ENCODE data around the gene MUC13. TPM values are rescaled to one million over a fixed set of nuclear protein-coding genes. Genes with fewer than 3 reads are reported as not detected.

MUC13 gene
- total RNA-seq, 2 experiments from 2014 or later = not detected

- DNase-seq (no peak), ATAC-seq (no peak)
- Mint-ChIP-seq H3K27ac (no peak overlapping the region), H3K4me3 (no peak overlapping the region), H3K36me3 (ENCODE audit: low read depth) (no peaks in the 10 kb centered on the region), H3K27me3 (ENCODE audit: low read depth) (peaks cover 22% of the 10 kb centered on the region), H3K4me1 (ENCODE audit: low read depth) (no peaks in the 10 kb centered on the region), H3K9me3 (ENCODE audit: insufficient read depth) (no peaks in the 10 kb centered on the region)
- ChIA-PET POLR2A (no interaction called here), CTCF (no interaction called here)
These were observed 7.2 kb upstream of the MUC13 start for GRCh38 chr3:124941771-124942170.

- H3K27me3 Mint-ChIP-seq (ENCODE audit: low read depth) = peaks cover 29% of the 10 kb centered on the region
- H3K9me3 Mint-ChIP-seq (ENCODE audit: insufficient read depth) = no peaks in the 10 kb centered on the region
- no peak overlapping the region for H3K4me3 Mint-ChIP-seq
- no peaks in the 10 kb centered on the region for H3K4me1 Mint-ChIP-seq (ENCODE audit: low read depth)
- ATAC-seq (no peak), DNase-seq (no peak)
- H3K36me3 Mint-ChIP-seq (ENCODE audit: low read depth) = no peaks in the 10 kb centered on the region
- no peak overlapping the region for H3K27ac Mint-ChIP-seq
- CTCF ChIA-PET = interaction anchor here (1.1 to 3.2 kb wide), 2 partner anchors 11 to 12 kb away, joined by 4 to 10 read pairs; no protein-coding TSS in a partner anchor
- POLR2A ChIA-PET = no interaction called here
These were observed 5.1 kb upstream of the MUC13 start for GRCh38 chr3:124939661-124940060.

GRCh38 chr3:124938896-124939295 is 4.3 kb upstream of the MUC13 start:
- Mint-ChIP-seq H3K36me3 (ENCODE audit: low read depth) (no peaks in the 10 kb centered on the region), H3K4me3 (no peak overlapping the region), H3K27ac (no peak overlapping the region), H3K27me3 (ENCODE audit: low read depth) (peaks cover 31% of the 10 kb centered on the region), H3K9me3 (ENCODE audit: insufficient read depth) (no peaks in the 10 kb centered on the region), H3K4me1 (ENCODE audit: low read depth) (no peaks in the 10 kb centered on the region)
- no peak for ATAC-seq
- ChIA-PET CTCF (interaction anchor here (1.1 to 3.2 kb wide), 2 partner anchors 10 to 11 kb away, joined by 4 to 10 read pairs; no protein-coding TSS in a partner anchor), POLR2A (no interaction called here)
- DNase-seq = no peak

GRCh38 chr3:124937049-124937448 is 2.5 kb upstream of the MUC13 start:
- Mint-ChIP-seq H3K36me3 (ENCODE audit: low read depth) (no peaks in the 10 kb centered on the region), H3K27me3 (ENCODE audit: low read depth) (peaks cover 39% of the 10 kb centered on the region), H3K4me1 (ENCODE audit: low read depth) (no peaks in the 10 kb centered on the region), H3K27ac (no peak overlapping the region), H3K9me3 (ENCODE audit: insufficient read depth) (no peaks in the 10 kb centered on the region), H3K4me3 (no peak overlapping the region)
- ChIA-PET POLR2A (no interaction called here), CTCF (interaction anchor here (3.1 kb wide), 1 partner anchor 648 kb away, joined by 9 read pairs; no protein-coding TSS in a partner anchor)
- DNase-seq (no peak), ATAC-seq (no peak)

- Mint-ChIP-seq H3K27me3 (ENCODE audit: low read depth) (peaks cover 39% of the 10 kb centered on the region), H3K4me1 (ENCODE audit: low read depth) (no peaks in the 10 kb centered on the region), H3K4me3 (no peak overlapping the region), H3K36me3 (ENCODE audit: low read depth) (no peaks in the 10 kb centered on the region), H3K9me3 (ENCODE audit: insufficient read depth) (no peaks in the 10 kb centered on the region), H3K27ac (no peak overlapping the region)
- DNase-seq (no peak), ATAC-seq (no peak)
- POLR2A ChIA-PET = interaction anchor here (0.6 kb wide), 1 partner anchor 73 kb away, joined by 4 read pairs; no protein-coding TSS in a partner anchor
- CTCF ChIA-PET = interaction anchor here (1.6 to 3.1 kb wide), 2 partner anchors 205 to 649 kb away, joined by 3 to 9 read pairs; no protein-coding TSS in a partner anchor
These were observed 1.4 kb upstream of the MUC13 start for GRCh38 chr3:124935794-124936542.

- Mint-ChIP-seq H3K27ac (no peak overlapping the region), H3K27me3 (ENCODE audit: low read depth) (peaks cover 44% of the 10 kb centered on the region), H3K9me3 (ENCODE audit: insufficient read depth) (no peaks in the 10 kb centered on the region), H3K36me3 (ENCODE audit: low read depth) (no peaks in the 10 kb centered on the region), H3K4me1 (ENCODE audit: low read depth) (no peaks in the 10 kb centered on the region), H3K4me3 (no peak overlapping the region)
- CTCF ChIA-PET = interaction anchor here (1.4 to 3.1 kb wide), 3 partner anchors 174 to 650 kb away, joined by 3 to 9 read pairs (median 3); no protein-coding TSS in a partner anchor
- ATAC-seq (no peak), DNase-seq (no peak)
- POLR2A ChIA-PET = interaction anchor here (0.6 kb wide), 1 partner anchor 74 kb away, joined by 4 read pairs; no protein-coding TSS in a partner anchor
These were observed 713 bp upstream of the MUC13 start for GRCh38 chr3:124935264-124935663.

GRCh38 chr3:124928333-124929202 is 6.0 kb downstream of the MUC13 start:
- DNase-seq (peak; percentile 78), ATAC-seq (peak; percentile 77)
- H3K4me3 Mint-ChIP-seq = no peak overlapping the region
- peaks cover 14% of the 10 kb centered on the region for H3K4me1 Mint-ChIP-seq (ENCODE audit: low read depth)
- H3K27ac Mint-ChIP-seq = no peak overlapping the region
- CTCF ChIA-PET = interaction anchor here (0.7 to 2.5 kb wide), 12 partner anchors 10 to 665 kb away, joined by 3 to 13 read pairs (median 4); no protein-coding TSS in a partner anchor
- POLR2A ChIA-PET = no interaction called here
- no peaks in the 10 kb centered on the region for H3K36me3 Mint-ChIP-seq (ENCODE audit: low read depth)
- peaks cover 45% of the 10 kb centered on the region for H3K27me3 Mint-ChIP-seq (ENCODE audit: low read depth)
- no peaks in the 10 kb centered on the region for H3K9me3 Mint-ChIP-seq (ENCODE audit: insufficient read depth)

- H3K27me3 Mint-ChIP-seq (ENCODE audit: low read depth) = peaks cover 47% of the 10 kb centered on the region
- peak; percentile 60 for ATAC-seq
- H3K27ac Mint-ChIP-seq = no peak overlapping the region
- no peaks in the 10 kb centered on the region for H3K9me3 Mint-ChIP-seq (ENCODE audit: insufficient read depth)
- no peak overlapping the region for H3K4me3 Mint-ChIP-seq
- H3K4me1 Mint-ChIP-seq (ENCODE audit: low read depth) = peaks cover 14% of the 10 kb centered on the region
- CTCF ChIA-PET = interaction anchor here (0.6 to 2.5 kb wide), 9 partner anchors 12 to 658 kb away, joined by 3 to 13 read pairs (median 4); no protein-coding TSS in a partner anchor
- peak; percentile 38 for DNase-seq
- POLR2A ChIA-PET = interaction anchor here (1.1 kb wide), 1 partner anchor 129 kb away, joined by 4 read pairs; no protein-coding TSS in a partner anchor
- no peaks in the 10 kb centered on the region for H3K36me3 Mint-ChIP-seq (ENCODE audit: low read depth)
These were observed 6.9 kb downstream of the MUC13 start for GRCh38 chr3:124927574-124928045.

- Mint-ChIP-seq H3K9me3 (ENCODE audit: insufficient read depth) (no peaks in the 10 kb centered on the region), H3K36me3 (ENCODE audit: low read depth) (no peaks in the 10 kb centered on the region), H3K4me3 (no peak overlapping the region), H3K27ac (no peak overlapping the region), H3K4me1 (ENCODE audit: low read depth) (peaks cover 14% of the 10 kb centered on the region), H3K27me3 (ENCODE audit: low read depth) (peaks cover 46% of the 10 kb centered on the region)
- ATAC-seq = no peak
- ChIA-PET POLR2A (interaction anchor here (1.1 kb wide), 1 partner anchor 130 kb away, joined by 4 read pairs; no protein-coding TSS in a partner anchor), CTCF (interaction anchor here (1.3 to 2.5 kb wide), 6 partner anchors 13 to 659 kb away, joined by 3 to 13 read pairs (median 6); no protein-coding TSS in a partner anchor)
- DNase-seq = no peak
These were observed 8.0 kb downstream of the MUC13 start for GRCh38 chr3:124926426-124927101.

- no peaks in the 10 kb centered on the region for H3K36me3 Mint-ChIP-seq (ENCODE audit: low read depth)
- H3K27ac Mint-ChIP-seq = no peak overlapping the region
- DNase-seq (no peak), ATAC-seq (no peak)
- H3K4me1 Mint-ChIP-seq (ENCODE audit: low read depth) = peaks cover 14% of the 10 kb centered on the region
- H3K27me3 Mint-ChIP-seq (ENCODE audit: low read depth) = peaks cover 43% of the 10 kb centered on the region
- no peak overlapping the region for H3K4me3 Mint-ChIP-seq
- no peaks in the 10 kb centered on the region for H3K9me3 Mint-ChIP-seq (ENCODE audit: insufficient read depth)
- CTCF ChIA-PET = interaction anchor here (0.6 to 1.6 kb wide), 4 partner anchors 9 to 167 kb away, joined by 3 to 4 read pairs (median 3); no protein-coding TSS in a partner anchor
- POLR2A ChIA-PET = interaction anchor here (0.5 kb wide), 1 partner anchor 75 kb away, joined by 3 read pairs; no protein-coding TSS in a partner anchor
These were observed 9.8 kb downstream of the MUC13 start for GRCh38 chr3:124924741-124925140.

GRCh38 chr3:124923833-124924232 is 10.7 kb downstream of the MUC13 start:
- H3K36me3 Mint-ChIP-seq (ENCODE audit: low read depth) = no peaks in the 10 kb centered on the region
- no peak overlapping the region for H3K27ac Mint-ChIP-seq
- ATAC-seq (no peak), DNase-seq (no peak)
- CTCF ChIA-PET = interaction anchor here (1.2 to 1.6 kb wide), 3 partner anchors 19 to 168 kb away, joined by 3 to 4 read pairs (median 3); no protein-coding TSS in a partner anchor
- no peak overlapping the region for H3K4me3 Mint-ChIP-seq
- peaks cover 44% of the 10 kb centered on the region for H3K27me3 Mint-ChIP-seq (ENCODE audit: low read depth)
- H3K9me3 Mint-ChIP-seq (ENCODE audit: insufficient read depth) = no peaks in the 10 kb centered on the region
- POLR2A ChIA-PET = no interaction called here
- peaks cover 14% of the 10 kb centered on the region for H3K4me1 Mint-ChIP-seq (ENCODE audit: low read depth)
